Dermis microvascular lymphatic vessel endothelial cell (primary cell): Measurements from ENCODE around the gene ZDHHC15. TPM values are rescaled to one million over a fixed set of nuclear protein-coding genes. Genes with fewer than 3 reads are reported as not detected.
"Not testable (repeated sequence)": the region's sequence is repeated elsewhere in the genome, so short reads cannot be mapped to it uniquely, and the experiment has no call there.

ENCODE experiments used
- DNase-seq, 2 donors: peaks; one replicate each; pipeline versions ENCODE4 v3.0.0 to v3.0.0-alpha.2; 2010; ENCODE audit warnings: low read depth in 2 of 2
- total RNA-seq: library from RNA; depleted of rRNA; stranded (reverse); fragments of >200 nt; gene quantifications from 2 replicates; pipeline ENCODE4 v1.2.1, GENCODE V29; 2014

The ZDHHC15 gene
- total RNA-seq = under 0.01 TPM in 1 of 2 replicates, not detected in the other

GRCh38 chrX:75522565-75523431, at the start of gene ZDHHC15:
ZDHHC15 (minus strand) TSS chrX:75523037; CDS start chrX:75523024, 13 bp downstream.
- DNase-seq = no peak

- DNase-seq = not testable (repeated sequence)
Observed at GRCh38 chrX:75560544-75560943, 37.7 kb upstream of the ZDHHC15 start.

GRCh38 chrX:75547783-75548182, 24.9 kb upstream of the ZDHHC15 start:
- DNase-seq = no peak

GRCh38 chrX:75546724-75547511, 24.1 kb upstream of the ZDHHC15 start:
- no peak for DNase-seq

- DNase-seq = no peak
Observed at GRCh38 chrX:75544786-75545185, 21.9 kb upstream of the ZDHHC15 start.

GRCh38 chrX:75483933-75484332, 38.9 kb downstream of the ZDHHC15 start:
- DNase-seq = no peak

GRCh38 chrX:75461780-75462179, 61.1 kb downstream of the ZDHHC15 start:
- not testable (repeated sequence) for DNase-seq

- DNase-seq = no peak
Observed at GRCh38 chrX:75421688-75422230, 101.1 kb downstream of the ZDHHC15 start.

- DNase-seq = not testable (repeated sequence)
Observed at GRCh38 chrX:75407153-75407552, 115.7 kb downstream of the ZDHHC15 start.

- DNase-seq = no peak
Observed at GRCh38 chrX:75390470-75390869, 132.4 kb downstream of the ZDHHC15 start.

GRCh38 chrX:75369721-75370120, 153.1 kb downstream of the ZDHHC15 start:
- no peak for DNase-seq

GRCh38 chrX:75366861-75367260, 156.0 kb downstream of the ZDHHC15 start:
- no peak for DNase-seq

GRCh38 chrX:75365243-75365975, 157.4 kb downstream of the ZDHHC15 start:
- DNase-seq = no peak

- no peak for DNase-seq
Observed at GRCh38 chrX:75361788-75362187, 161.0 kb downstream of the ZDHHC15 start.

GRCh38 chrX:75348601-75349000, 174.2 kb downstream of the ZDHHC15 start:
- DNase-seq = not testable (repeated sequence)

GRCh38 chrX:75337525-75337924, 185.3 kb downstream of the ZDHHC15 start:
- DNase-seq = no peak

GRCh38 chrX:75335127-75335458, 187.7 kb downstream of the ZDHHC15 start:
- DNase-seq = no peak

- not testable (repeated sequence) for DNase-seq
Observed at GRCh38 chrX:75334407-75335126, 188.3 kb downstream of the ZDHHC15 start.

- DNase-seq = no peak
Observed at GRCh38 chrX:75327607-75328006, 195.2 kb downstream of the ZDHHC15 start.
